Mucosa of gallbladder (tissue), 1 donor: ENCODE data around the gene PMEPA1. TPM values are rescaled to one million over a fixed set of nuclear protein-coding genes. Genes with fewer than 3 reads are reported as not detected.

Source experiments
- DNase-seq: peaks from one replicate; pipeline ENCODE4 v3.0.0-alpha.2; 2020; ENCODE audit warnings: low spot score
- total RNA-seq: library from RNA; stranded (reverse); gene quantifications from one replicate; pipeline ENCODE4 v1.2.1, GENCODE V29; 2021
- donor health status: DM: no; HTN: no; CAD: no.

Gene PMEPA1
- total RNA-seq, 1 donor from 2014 or later: 83.8 TPM

- DNase-seq: peak; percentile 56
Observed at GRCh38 chr20:57622579-57623381, 87.0 kb downstream of the PMEPA1 start.

- no peak for DNase-seq
Observed at GRCh38 chr20:57622201-57622570, 87.6 kb downstream of the PMEPA1 start.

DNA sequence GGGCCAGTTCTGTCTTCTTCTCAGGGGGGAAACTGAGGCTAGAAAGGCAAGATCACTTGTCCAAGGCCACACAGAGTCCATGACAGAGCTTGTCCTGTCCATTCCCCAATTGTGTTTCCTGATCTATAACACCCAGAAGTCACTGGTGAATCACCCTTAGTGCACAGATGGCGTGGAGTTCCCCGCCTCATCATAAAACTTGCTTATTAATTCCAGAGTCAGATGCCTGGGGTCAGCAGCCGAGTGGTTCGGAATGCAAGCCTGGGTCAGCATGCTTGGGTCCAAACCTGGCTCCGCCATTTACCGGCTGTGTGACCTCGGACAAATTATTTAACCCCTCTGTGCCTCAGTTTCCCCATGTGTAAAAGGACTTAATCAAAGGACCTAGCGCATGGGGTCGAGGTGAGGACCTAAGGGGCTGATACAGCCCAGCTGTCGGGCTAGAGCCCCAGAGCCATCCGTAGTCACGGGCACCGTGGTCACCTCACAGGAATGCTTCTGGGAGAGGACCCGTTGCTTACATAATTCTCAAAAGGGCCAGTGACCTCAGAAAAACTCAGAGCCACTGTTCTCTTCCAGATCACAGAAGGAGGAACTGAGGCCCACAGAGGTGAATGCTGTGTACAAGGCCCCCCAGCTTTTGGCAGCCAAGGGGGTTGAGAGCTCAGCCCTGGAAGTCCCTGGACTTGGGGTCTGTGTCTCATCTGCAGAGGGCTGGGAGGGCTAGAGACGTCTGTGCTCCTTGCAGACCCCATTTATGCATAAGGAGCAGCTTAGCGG is 88.2 kb downstream of the PMEPA1 start:
- DNase-seq: no peak

GRCh38 chr20:57620999-57621398 is 88.8 kb downstream of the PMEPA1 start:
- DNase-seq: no peak

DNA sequence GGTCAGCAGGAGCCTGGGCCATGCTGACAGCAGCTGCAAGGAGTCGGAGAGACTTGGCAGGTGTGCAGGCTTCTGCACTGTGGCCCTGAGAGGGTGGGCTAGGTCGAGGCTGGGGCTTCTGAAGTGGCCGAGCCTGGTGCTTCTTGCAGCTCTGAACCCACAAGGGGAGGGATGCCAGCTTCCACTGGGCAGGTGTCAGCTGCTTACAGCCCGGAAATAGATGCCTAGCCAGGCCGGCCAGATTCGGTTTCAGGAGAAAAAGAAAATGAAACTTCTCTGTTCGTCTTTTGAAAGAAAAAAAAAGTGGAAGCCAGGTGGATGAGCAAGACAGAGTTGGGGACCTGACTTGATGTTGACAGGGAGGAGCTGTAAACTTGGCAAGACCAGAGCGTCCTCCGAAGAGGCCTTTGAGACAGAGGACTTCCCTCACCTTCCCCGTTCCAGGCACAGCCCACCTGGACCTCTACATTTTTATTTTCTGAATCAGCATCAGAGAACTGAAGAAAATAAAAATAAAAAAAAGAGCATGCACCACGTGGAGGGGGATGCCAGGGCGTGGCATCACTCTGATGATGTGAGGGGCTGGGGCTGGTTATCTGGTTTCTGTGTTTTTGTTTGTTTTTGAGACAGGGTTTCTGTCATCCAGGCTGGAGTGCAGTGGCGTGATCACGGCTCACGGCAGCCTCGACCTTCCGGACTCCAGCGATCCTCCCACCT is 89.4 kb downstream of the PMEPA1 start, which contains the start of gene ZBP1:
TSS of gene ZBP1 (minus strand) at position 153 of the 717 bp plus-strand sequence. CDS start at position 22, 131 bp downstream.
- no peak for DNase-seq

DNA sequence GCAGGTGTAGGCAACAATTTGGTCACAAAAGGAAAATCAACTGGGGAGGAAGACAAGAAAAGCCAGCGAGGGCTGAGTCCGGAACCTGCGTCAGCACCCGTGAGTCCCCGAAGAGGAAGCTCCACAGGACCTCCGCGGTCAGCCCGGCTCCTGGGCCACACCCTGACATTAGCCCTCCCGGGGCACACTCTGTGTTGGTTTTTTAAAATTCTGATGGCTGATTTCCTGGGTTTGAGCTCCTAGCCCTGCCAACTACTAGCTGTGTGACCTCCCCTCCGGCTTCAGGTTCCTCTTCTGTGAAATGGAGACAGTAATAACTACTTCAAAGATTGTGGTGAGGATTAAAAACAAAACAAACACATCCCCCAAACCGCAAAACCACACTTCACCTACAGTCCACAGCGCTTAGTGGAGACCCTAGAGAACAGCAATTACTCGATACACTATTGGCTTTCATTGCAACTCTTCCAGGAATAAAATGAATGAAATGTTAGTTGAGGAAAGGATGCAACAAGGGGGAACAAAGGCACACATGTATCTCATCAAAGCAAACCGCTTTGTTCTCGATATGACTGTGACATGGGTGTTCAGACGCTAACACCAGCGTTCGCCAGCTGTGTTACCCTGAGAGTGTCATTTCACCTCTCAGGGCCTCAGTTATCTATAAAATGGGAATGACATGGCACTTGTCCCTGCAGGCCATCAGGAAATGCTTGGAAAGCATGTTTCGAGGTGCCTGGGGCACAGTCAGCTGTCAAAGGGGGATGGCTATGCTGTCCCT is 90.6 kb downstream of the PMEPA1 start:
- no peak for DNase-seq

GRCh38 chr20:57618764-57619050 is 91.1 kb downstream of the PMEPA1 start:
- no peak for DNase-seq

DNA sequence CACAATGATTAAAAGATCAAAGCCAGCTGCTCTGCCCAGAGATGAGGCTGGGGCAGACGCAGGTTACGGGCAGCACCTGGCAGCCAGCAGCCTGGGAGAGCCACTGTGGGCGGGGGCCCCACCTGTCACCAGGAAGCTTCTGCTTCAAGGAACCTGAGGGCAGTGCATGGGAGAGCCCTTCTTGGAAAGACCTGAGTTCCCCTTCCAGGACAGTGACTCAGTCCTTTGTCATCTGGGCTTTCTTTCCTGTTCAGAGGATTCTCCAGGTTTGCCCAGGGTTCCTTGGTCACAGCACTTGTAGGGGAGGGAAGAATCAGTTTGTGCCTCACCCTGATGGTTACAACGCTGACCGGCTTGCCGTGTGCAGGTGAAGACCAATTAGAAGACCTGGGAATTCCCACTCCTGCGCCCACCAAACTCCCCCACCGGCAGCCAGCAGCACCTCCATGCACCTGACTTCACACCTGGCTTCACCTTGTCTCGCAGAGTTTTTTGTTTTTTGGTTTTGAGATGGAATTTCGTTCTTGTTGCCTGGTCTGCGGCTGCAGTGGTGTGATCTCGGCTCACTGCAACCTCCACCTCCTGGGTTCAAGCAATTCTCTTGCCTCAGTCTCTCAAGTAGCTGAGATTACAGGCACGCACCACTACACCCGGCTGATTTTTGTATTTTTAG is 91.6 kb downstream of the PMEPA1 start:
- peak; percentile 67 for DNase-seq

DNA sequence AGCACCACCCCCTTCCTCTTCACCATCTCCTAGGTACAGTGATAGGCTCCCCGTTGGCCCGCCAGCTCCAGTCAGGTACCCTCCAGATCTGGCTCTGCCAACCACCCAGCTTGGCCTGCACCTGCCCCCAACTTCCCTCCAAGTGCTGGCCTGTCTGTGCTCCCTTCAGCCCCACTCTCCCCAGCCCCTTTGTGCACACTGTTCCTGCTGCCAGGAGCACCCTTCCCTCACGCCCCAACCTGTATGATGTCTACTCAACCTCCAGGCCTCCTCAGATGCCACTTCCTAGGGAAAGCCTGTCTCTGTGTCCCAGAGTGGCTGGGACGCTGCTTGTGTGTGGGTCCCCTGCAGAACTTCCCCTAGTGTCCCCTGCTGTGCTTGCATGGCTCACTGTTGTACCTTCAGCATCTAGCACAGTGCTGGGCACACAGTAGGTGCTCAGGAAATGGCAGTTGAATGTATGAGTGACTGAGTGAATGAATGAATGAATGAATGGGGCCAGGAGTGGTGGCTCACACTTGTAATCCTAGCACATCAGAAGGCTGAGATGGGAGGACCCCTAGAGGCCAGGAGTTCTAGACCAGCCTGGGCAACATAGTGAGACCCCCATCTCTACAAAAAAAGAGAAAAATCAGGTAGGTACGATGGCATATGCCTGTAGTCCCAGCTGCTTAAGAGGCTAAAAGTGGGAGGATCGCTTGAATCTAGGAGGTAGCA is 92.6 kb downstream of the PMEPA1 start:
- DNase-seq: peak; percentile 5

- peak; percentile 8 for DNase-seq
Observed at GRCh38 chr20:57616143-57616951, 93.5 kb downstream of the PMEPA1 start.

DNA sequence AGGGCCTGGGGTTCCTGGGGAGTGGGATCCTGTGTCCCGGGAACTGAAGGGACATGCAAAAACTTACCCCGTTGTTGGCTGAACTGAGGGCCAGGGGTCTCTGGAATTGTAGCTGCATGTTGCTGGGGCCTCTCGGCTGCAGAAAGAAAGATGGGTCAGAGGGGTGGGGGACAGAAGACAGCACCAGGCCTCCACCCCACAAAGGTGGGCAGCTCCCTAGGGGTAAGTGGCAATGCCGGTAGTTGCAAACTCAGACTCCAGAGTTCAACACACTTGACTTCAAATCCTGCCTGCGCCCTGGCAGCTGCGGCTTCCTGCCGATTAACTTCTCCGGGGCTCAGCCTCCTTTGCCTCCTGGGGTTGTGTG is 94.4 kb downstream of the PMEPA1 start:
- no peak for DNase-seq

DNA sequence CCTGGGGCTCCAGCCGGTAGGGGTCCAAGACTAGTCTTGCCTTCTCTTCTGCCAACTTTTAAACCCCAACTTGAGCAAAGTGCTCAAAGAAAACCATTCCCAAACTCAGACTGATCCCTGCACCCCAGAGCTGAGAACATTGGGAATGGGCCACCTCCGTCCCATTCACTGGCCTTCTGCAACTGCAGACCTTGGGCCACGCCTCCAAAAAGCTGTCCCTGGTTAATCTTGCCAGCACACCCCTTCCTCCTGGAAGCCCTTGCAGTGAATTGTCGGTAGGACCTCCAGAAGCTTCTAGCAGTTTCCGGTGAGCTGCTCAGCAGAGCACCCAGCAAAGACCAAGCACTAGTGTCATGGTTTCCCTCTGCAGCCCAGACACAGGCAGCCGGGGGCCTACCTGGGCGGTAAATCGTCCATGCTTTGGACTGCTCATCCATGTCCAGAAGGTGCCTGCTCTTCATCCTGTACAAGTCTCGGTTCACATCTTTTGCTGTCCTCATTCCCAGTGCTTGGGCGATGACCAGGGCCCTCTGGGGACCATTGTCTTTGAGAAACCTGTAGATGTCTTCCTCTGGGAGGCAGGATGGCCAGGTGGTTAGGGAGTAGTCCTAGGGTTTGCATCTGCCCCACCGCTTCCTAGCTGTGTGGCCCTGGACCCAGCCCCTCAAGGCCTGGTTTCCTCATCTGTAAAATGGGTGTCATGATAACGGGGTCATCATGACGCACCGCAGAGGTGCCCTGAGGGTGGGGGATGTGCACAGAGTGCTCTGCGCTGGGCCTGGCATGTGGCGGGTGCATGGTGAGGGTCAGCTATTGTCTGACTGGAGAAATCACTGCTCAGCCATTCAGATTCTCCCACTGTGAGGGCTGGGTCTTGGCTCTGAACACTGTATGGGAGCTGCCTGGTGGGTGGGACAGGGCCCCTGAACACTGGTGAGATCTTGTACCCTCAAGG is 95.0 kb downstream of the PMEPA1 start:
- DNase-seq: no peak

DNA sequence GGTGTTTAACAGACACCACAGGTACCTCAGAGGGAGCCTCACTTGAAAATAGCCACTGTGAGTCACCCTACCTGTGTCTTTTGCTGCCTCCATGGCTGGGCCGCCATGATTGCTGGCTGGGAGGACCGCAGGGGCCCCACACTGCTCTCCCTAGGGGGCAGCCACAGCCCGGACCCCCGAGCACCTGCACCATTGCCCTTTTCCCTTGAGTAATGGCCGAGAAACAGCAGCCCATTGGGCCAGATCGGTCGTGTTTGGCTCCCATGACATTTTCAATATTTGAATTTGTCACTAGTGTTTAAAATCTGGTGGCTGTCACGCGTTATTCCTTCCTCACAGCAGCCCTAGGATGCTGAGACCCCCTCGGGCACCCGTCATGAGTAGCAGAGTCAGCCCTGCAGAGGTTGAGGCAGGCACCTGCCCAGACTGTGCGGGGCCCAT is 96.3 kb downstream of the PMEPA1 start:
- DNase-seq: no peak

GRCh38 chr20:57612916-57613315 is 96.9 kb downstream of the PMEPA1 start:
- DNase-seq: no peak

DNA sequence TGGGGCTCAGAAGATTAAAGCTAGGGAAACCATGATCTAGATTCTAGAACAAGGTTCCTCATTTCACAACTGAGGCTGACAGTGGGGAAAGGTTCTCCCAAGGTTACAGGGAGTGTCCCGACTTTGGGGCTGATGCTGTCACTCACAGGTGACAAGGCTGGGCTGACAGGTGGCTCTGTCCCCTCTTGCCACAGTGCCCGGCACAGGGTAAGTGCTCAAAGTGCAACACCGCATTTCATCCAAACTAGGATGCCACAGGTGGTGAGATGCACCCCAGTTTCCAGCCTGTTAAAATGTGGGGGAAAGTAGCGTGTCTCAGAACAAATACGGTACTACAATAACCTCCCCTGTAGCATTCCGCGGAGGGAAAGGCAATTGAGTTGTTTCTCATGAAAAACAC is 97.4 kb downstream of the PMEPA1 start:
- no peak for DNase-seq

- no peak for DNase-seq
Observed at GRCh38 chr20:57611586-57612311, 98.1 kb downstream of the PMEPA1 start.

GRCh38 chr20:57610261-57610952 is 99.4 kb downstream of the PMEPA1 start:
- DNase-seq: no peak
